Activated T-cell treated with anti-CD3 and anti-CD28 coated beads, Interleukin-2, amount 50 U/mL, for 24 hours (primary cell): ENCODE data around the gene IQUB.
A peak's percentile ranks its signal among the peaks of the same experiment; 100 is the strongest.

ENCODE experiments used
- DNase-seq: peaks from one replicate; pipeline ENCODE4 v3.0.0-alpha.2; 2020
- H3K27ac Mint-ChIP-seq: 2 replicates; pipeline ENCODE4 v1.8.0; 2020; ENCODE audit warnings: mild to moderate bottlenecking, mixed read lengths
- H3K27me3 Mint-ChIP-seq: 2 replicates; pipeline ENCODE4 v1.8.0; 2020; ENCODE audit warnings: mixed read lengths
- H3K36me3 Mint-ChIP-seq: 2 replicates; pipeline ENCODE4 v1.8.0; 2020; ENCODE audit warnings: low read depth, mixed read lengths
- H3K4me1 Mint-ChIP-seq: 2 replicates; pipeline ENCODE4 v1.8.0; 2020; ENCODE audit warnings: low read depth, mixed read lengths
- H3K4me3 Mint-ChIP-seq: 2 replicates; pipeline ENCODE4 v1.8.0; 2020; ENCODE audit warnings: mild to moderate bottlenecking, moderate library complexity, mixed read lengths
- H3K9me3 Mint-ChIP-seq: 2 replicates; pipeline ENCODE4 v1.8.0; 2020; ENCODE audit warnings: mixed read lengths

IQUB gene

GRCh38 chr7:123534383-123535260, at the start of gene IQUB:
IQUB (minus strand) TSS chr7:123534595; CDS start chr7:123512340, 22,255 bp downstream.
- peak within 1 kb of the TSS; percentile 85 for H3K4me3 Mint-ChIP-seq
- peaks cover 29% of the 10 kb centered on the region for H3K27me3 Mint-ChIP-seq
- peak within 1 kb of the TSS; percentile 95 for H3K27ac Mint-ChIP-seq
- peak; percentile 96 for DNase-seq
- no peaks in the 10 kb centered on the region for H3K9me3 Mint-ChIP-seq
- peaks cover 30% of the 10 kb centered on the region for H3K4me1 Mint-ChIP-seq
- H3K36me3 Mint-ChIP-seq: peaks cover 3% of the 10 kb centered on the region

- H3K27ac Mint-ChIP-seq: no peak overlapping the region
- H3K4me3 Mint-ChIP-seq: no peak overlapping the region
- H3K9me3 Mint-ChIP-seq: no peaks in the 10 kb centered on the region
- H3K36me3 Mint-ChIP-seq: no peaks in the 10 kb centered on the region
- no peaks in the 10 kb centered on the region for H3K4me1 Mint-ChIP-seq
- peaks cover 25% of the 10 kb centered on the region for H3K27me3 Mint-ChIP-seq
- no peak for DNase-seq
Measured at GRCh38 chr7:123583821-123584220, 49.4 kb upstream of the IQUB start.

- Mint-ChIP-seq H3K9me3 (no peaks in the 10 kb centered on the region), H3K4me1 (no peaks in the 10 kb centered on the region), H3K27me3 (peaks cover 24% of the 10 kb centered on the region), H3K36me3 (no peaks in the 10 kb centered on the region), H3K27ac (no peak overlapping the region), H3K4me3 (no peak overlapping the region)
- no peak for DNase-seq
Measured at GRCh38 chr7:123581162-123581459, 46.7 kb upstream of the IQUB start.

GRCh38 chr7:123580406-123581161, 46.2 kb upstream of the IQUB start:
- no peak for DNase-seq
- H3K9me3 Mint-ChIP-seq: no peaks in the 10 kb centered on the region
- H3K36me3 Mint-ChIP-seq: no peaks in the 10 kb centered on the region
- H3K27ac Mint-ChIP-seq: no peak overlapping the region
- no peaks in the 10 kb centered on the region for H3K4me1 Mint-ChIP-seq
- no peak overlapping the region for H3K4me3 Mint-ChIP-seq
- H3K27me3 Mint-ChIP-seq: peaks cover 24% of the 10 kb centered on the region

- no peaks in the 10 kb centered on the region for H3K4me1 Mint-ChIP-seq
- no peaks in the 10 kb centered on the region for H3K9me3 Mint-ChIP-seq
- H3K36me3 Mint-ChIP-seq: no peaks in the 10 kb centered on the region
- DNase-seq: no peak
- H3K27me3 Mint-ChIP-seq: peaks cover 28% of the 10 kb centered on the region
- H3K4me3 Mint-ChIP-seq: no peak overlapping the region
- H3K27ac Mint-ChIP-seq: no peak overlapping the region
Measured at GRCh38 chr7:123579416-123579815, 45.0 kb upstream of the IQUB start.

- Mint-ChIP-seq H3K4me1 (no peaks in the 10 kb centered on the region), H3K27ac (no peak overlapping the region), H3K4me3 (no peak overlapping the region), H3K27me3 (peaks cover 10% of the 10 kb centered on the region), H3K36me3 (no peaks in the 10 kb centered on the region), H3K9me3 (no peaks in the 10 kb centered on the region)
- DNase-seq: no peak
Measured at GRCh38 chr7:123573896-123574467, 39.6 kb upstream of the IQUB start.

GRCh38 chr7:123573341-123573740, 38.9 kb upstream of the IQUB start:
- H3K9me3 Mint-ChIP-seq: no peaks in the 10 kb centered on the region
- H3K27ac Mint-ChIP-seq: no peak overlapping the region
- no peaks in the 10 kb centered on the region for H3K4me1 Mint-ChIP-seq
- DNase-seq: no peak
- H3K36me3 Mint-ChIP-seq: no peaks in the 10 kb centered on the region
- H3K4me3 Mint-ChIP-seq: no peak overlapping the region
- peaks cover 8% of the 10 kb centered on the region for H3K27me3 Mint-ChIP-seq

GRCh38 chr7:123571684-123572083, 37.3 kb upstream of the IQUB start:
- Mint-ChIP-seq H3K4me3 (no peak overlapping the region), H3K36me3 (no peaks in the 10 kb centered on the region), H3K9me3 (no peaks in the 10 kb centered on the region), H3K27ac (no peak overlapping the region), H3K4me1 (no peaks in the 10 kb centered on the region), H3K27me3 (peaks cover 4% of the 10 kb centered on the region)
- DNase-seq: no peak

- Mint-ChIP-seq H3K36me3 (no peaks in the 10 kb centered on the region), H3K27me3 (peaks cover 4% of the 10 kb centered on the region), H3K4me3 (no peak overlapping the region), H3K4me1 (no peaks in the 10 kb centered on the region), H3K27ac (no peak overlapping the region), H3K9me3 (no peaks in the 10 kb centered on the region)
- no peak for DNase-seq
Measured at GRCh38 chr7:123571187-123571586, 36.8 kb upstream of the IQUB start.

- Mint-ChIP-seq H3K27ac (no peak overlapping the region), H3K4me1 (no peaks in the 10 kb centered on the region), H3K36me3 (no peaks in the 10 kb centered on the region), H3K27me3 (peaks cover 4% of the 10 kb centered on the region), H3K9me3 (no peaks in the 10 kb centered on the region), H3K4me3 (no peak overlapping the region)
- no peak for DNase-seq
Measured at GRCh38 chr7:123570390-123571182, 36.2 kb upstream of the IQUB start.

GRCh38 chr7:123569352-123570010, 35.1 kb upstream of the IQUB start:
- no peak for DNase-seq
- Mint-ChIP-seq H3K4me1 (no peaks in the 10 kb centered on the region), H3K36me3 (no peaks in the 10 kb centered on the region), H3K4me3 (no peak overlapping the region), H3K27me3 (peaks cover 1% of the 10 kb centered on the region), H3K9me3 (no peaks in the 10 kb centered on the region), H3K27ac (no peak overlapping the region)

GRCh38 chr7:123562121-123562520, 27.7 kb upstream of the IQUB start:
- Mint-ChIP-seq H3K27me3 (no peaks in the 10 kb centered on the region), H3K4me3 (no peak overlapping the region), H3K27ac (no peak overlapping the region), H3K36me3 (no peaks in the 10 kb centered on the region), H3K4me1 (peaks cover 3% of the 10 kb centered on the region), H3K9me3 (no peaks in the 10 kb centered on the region)
- no peak for DNase-seq

GRCh38 chr7:123558289-123558874, 24.0 kb upstream of the IQUB start:
- Mint-ChIP-seq H3K4me3 (no peak overlapping the region), H3K4me1 (peaks cover 8% of the 10 kb centered on the region), H3K27ac (no peak overlapping the region), H3K27me3 (no peaks in the 10 kb centered on the region), H3K9me3 (no peaks in the 10 kb centered on the region), H3K36me3 (peaks cover 7% of the 10 kb centered on the region)
- no peak for DNase-seq
